Measurements from ENCODE around the gene TMEM82. TPM values are rescaled to one million over a fixed set of nuclear protein-coding genes. Genes with fewer than 3 reads are reported as not detected.

The TMEM82 gene
- total RNA-seq, 1 donor from 2014 or later: not detected

- no peak for DNase-seq (ENCODE audit: low read depth, low spot score)
Observed at GRCh38 chr1:15719381-15720120, 22.7 kb upstream of the TMEM82 start.

- no peak for DNase-seq (ENCODE audit: low read depth, low spot score)
Observed at GRCh38 chr1:15720861-15721260, 21.4 kb upstream of the TMEM82 start.

- DNase-seq (ENCODE audit: low read depth, low spot score): no peak
Observed at GRCh38 chr1:15722411-15722810, 19.9 kb upstream of the TMEM82 start.

DNA sequence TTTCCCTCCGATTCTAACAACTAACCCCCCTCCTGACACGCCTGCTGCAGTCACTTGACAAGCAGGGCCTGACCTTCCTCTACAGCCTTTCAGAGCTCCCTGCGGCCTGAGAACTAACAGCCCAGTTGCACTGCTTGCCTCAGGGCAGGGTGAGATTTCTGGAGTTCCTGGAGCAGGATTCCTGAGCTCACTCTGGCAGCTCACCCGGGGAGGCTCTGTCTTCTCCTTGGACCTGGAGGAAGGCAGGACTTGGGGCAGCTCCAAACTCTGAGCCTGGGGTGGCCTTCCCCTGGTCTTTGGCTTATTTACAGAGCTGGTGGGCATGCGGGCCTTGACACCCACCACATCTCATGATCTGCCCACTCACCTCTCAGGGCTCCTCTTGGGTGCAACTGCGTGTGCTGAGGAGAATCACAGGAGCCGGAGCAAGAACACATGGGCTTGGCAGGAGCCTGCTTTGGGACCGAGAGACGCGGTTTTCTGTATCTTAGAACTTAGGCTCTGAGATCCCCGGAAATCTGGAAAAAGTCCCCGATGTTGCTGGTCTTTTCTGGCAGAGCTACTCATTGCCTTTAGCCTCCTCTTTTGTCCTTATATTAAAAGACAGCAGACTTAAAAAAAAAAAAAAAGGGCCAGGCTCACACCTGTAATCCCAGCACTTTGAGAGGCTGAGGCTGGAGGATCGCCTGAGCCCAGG is 19.3 kb upstream of the TMEM82 start:
- DNase-seq (ENCODE audit: low read depth, low spot score): no peak

- no peak for DNase-seq (ENCODE audit: low read depth, low spot score)
Observed at GRCh38 chr1:15723631-15724246, 18.6 kb upstream of the TMEM82 start.

DNA sequence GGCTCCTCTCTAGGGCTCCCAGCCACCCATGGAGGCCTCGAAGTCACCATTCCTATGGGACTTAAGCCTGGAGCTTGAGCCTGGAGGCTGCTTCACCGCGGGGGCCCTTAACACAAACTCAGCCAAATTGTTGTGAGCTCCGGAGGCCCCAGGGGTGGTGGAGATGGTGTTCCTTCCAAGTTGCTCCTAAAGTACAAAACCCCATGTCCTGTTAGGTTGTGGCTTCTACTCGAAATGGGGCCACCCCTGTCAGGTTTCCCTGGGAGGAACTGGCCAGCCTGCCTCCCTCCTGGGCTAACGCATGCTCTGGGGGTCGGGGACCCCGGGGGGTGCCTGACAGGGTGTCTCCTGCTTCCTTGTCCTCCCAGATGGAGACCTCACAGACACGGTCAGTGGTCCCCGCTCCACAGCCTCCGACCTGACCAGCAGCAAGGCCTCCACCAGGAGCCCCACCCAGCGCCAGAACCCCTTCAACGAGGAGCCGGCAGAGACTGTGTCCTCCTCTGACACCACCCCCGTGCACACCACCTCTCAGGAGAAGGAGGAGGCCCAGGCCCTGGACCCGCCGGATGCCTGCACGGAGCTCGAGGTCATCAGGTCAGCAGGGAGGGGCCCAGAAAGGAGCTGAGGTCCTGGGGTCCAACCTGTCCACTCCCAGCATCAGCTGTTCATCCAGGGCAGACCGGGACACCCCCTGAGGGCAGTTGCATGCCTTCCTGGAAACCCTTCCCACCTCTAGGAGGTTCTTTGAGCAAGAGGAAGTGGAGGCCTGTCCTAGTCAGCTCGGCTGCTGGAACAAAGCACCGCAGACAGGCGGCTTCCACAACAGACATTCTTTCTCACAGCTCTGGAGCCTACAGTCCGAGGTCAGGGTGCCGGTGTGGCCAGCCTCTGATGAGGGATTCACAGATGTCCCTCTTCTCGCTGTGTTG is 17.1 kb upstream of the TMEM82 start:
- no peak for DNase-seq (ENCODE audit: low read depth, low spot score)

DNA sequence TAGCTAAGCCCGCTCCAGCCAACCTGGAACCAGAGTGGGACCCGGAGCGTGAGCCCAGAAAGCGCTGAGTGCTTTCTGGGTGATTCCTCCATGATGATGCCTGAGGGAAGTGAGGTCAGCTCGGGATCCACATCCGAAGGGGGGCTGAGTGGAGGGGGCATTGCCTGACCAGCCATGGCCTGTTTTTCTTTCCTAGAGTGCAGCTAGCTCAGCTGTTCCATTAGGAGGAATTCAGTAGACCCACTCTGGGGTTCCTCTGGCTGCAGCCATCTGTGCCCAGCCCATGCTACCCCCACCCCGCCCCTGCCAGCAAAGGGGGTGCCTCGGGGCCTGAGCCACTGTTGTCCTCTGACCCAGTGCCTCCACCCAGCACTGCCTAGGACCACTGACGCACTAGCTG is 15.8 kb upstream of the TMEM82 start:
- no peak for DNase-seq (ENCODE audit: low read depth, low spot score)

DNA sequence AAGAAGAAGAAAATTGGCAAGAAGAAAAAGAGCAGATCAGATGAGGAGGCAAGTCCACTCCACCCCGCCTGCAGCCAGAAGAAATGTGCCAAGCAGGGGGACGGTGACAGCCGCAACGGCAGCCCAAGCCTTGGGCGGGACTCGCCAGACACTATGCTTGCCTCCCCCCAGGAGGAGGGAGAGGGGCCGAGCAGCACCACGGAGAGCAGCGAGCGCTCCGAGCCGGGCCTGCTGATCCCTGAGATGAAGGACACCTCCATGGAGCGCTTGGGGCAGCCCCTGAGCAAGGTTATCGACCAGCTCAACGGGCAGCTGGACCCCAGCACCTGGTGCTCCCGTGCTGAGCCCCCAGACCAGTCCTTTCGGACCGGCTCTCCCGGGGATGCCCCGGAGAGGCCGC is 15.3 kb upstream of the TMEM82 start:
- DNase-seq (ENCODE audit: low read depth, low spot score): no peak

- DNase-seq (ENCODE audit: low read depth, low spot score): no peak
Observed at GRCh38 chr1:15727424-15727823, 14.9 kb upstream of the TMEM82 start.

GRCh38 chr1:15727866-15728534 is 14.3 kb upstream of the TMEM82 start:
- no peak for DNase-seq (ENCODE audit: low read depth, low spot score)

DNA sequence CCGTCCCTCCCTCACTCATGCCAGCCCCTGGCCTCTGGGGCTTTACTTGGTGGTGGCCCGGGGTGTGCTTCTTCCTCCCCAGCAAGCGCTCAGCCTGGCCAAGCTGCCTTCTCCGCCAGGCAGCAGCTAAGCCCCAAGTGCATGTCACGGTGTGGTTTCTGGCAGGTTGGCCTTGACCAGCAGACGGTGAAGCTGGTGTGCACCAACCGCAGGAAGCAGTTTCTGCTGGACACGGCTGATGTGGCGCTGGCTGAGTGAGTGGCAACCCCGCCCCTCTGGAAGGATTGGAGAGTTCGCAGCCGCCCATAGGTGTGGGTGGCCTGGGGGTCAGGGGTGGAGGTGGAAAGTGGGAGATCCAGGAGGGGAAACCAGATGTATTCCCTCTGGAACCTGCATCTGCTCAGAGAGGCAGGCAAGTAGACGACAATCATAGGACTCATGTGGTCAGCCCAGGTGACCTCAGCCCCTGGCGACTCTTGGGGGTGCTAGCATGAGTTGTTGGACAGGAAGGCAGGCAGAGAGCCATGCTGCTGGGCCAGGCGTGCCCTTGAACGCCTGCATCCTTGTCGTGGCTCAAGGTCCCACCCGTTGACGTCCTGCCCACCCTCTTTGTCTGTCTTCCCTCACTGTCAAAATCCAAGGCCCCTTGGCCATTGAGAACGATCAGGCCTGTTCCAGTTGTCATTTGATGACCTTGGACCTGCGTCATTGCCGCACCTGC is 13.2 kb upstream of the TMEM82 start:
- DNase-seq (ENCODE audit: low read depth, low spot score): no peak

- DNase-seq (ENCODE audit: low read depth, low spot score): no peak
Observed at GRCh38 chr1:15730423-15730822, 11.9 kb upstream of the TMEM82 start.

- no peak for DNase-seq (ENCODE audit: low read depth, low spot score)
Observed at GRCh38 chr1:15730936-15731335, 11.4 kb upstream of the TMEM82 start.

DNA sequence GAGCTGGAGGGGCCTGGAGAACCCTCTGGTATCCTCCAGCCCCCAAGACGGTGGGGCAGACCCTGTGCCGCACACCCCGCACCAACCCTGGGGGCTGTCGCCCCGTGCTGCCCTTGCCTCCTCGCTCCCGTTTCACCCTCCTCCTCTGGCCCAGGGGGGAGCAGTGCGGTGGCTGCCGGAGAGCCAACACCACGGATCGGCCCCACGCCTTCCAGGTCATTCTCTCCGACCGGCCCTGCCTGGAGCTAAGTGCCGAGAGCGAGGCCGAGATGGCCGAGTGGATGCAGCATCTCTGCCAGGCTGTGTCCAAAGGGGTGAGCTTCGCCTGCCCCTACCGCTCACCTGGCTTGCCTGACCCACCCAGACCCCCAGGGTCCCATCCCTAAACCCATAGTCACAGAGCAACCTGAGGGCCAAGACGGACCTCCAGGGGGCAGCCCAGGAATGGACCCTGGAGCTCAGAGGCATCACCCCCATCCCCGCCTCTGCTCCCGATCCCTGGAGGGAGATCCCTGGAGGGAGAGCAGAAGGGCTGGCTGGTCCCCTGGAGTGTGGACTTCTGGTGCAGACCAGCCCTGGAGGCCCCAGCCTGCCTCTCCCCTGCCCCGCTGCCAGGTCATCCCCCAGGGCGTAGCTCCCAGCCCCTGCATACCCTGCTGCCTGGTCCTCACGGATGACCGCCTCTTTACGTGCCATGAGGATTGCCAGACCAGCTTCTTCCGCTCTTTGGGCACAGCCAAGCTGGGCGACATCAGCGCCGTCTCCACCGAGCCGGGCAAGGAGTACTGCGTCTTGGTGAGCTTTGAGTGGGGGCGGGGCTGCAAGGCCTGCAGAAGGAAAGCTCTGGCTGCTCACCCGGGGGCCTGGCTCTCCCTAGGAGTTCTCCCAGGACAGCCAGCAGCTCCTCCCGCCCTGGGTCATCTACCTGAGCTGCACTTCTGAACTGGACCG is 10.3 kb upstream of the TMEM82 start:
- no peak for DNase-seq (ENCODE audit: low read depth, low spot score)

DNA sequence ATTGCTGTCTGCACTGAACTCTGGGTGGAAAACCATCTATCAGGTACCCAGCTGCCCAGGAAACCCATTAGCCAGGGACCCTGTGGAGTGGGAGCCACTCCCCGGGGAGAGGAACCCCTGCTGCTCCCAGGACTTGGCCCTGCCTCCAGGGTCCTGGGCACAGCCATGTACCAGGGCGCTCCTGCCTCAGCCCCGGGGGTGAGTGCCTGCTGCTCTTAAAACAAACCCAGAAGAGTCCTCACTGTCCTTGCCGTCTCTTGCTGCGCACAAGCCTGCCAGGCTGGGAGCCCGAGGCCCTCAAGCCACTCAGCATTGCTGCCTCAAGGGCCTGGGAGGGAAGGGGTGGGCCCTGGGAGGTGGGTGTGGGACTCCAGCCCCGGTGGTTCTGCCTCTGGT is 9.6 kb upstream of the TMEM82 start:
- DNase-seq (ENCODE audit: low read depth, low spot score): no peak

DNA sequence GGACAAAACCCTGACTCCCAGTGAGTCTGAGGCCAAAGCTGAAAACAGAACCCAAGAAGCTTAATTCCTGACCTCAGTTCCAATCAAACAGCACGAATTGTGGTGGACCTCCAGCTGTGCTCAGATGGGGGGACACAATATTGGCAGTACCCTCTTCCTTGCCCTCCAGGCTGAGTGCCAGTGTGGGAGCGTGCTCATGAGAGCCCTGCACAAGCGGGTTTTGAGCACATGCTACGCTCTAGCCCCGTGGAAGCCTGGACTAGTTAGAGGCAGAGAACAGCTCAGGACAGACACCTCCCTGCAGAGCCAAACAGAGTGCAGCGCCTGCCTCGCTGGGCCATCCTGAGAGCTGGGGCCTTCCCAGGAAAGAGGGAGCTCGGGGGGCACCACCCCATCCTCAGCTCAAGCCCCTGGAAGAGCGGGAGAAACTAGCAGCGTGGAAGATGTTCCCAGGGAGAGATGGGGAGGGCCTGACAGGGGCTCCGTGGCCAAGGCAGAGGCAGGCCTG is 9.0 kb upstream of the TMEM82 start:
- no peak for DNase-seq (ENCODE audit: low read depth, low spot score)

GRCh38 chr1:15733726-15734226 is 8.5 kb upstream of the TMEM82 start:
- DNase-seq (ENCODE audit: low read depth, low spot score): no peak

GRCh38 chr1:15734296-15734695 is 8.0 kb upstream of the TMEM82 start:
- no peak for DNase-seq (ENCODE audit: low read depth, low spot score)

DNA sequence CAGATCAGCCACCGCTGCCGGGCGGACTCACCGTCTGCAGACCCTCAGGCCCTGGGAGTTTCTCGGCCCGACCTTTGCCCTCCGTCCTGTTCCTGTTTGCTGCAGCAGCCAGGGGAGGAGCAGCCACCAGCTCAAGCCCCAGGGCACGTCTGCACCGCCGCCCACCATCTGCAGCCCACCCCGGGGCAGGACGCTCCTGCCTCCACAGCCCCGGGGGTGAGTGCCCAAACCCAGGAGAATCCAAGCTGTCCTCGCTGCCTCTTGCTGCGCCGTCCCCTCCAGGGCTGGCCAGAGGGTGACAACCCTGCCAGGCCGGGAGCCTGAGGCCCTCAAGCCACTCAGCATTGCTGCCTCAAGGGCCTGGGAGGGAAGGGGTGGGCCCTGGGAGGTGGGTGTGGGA is 7.4 kb upstream of the TMEM82 start:
- no peak for DNase-seq (ENCODE audit: low read depth, low spot score)
